SK-N-SH treated with all-trans-retinoic acid at 6 μM for 48 hours (cell line): Measurements from ENCODE around the gene SLC35A1.

ENCODE experiments used
- ATAC-seq: fragments of 200-7000 bp; cut with Tn5 transposase; 3 replicates; pipeline ENCODE4 v1.9.1; 2020; ENCODE audit warnings: mild to moderate bottlenecking, moderate library complexity
- ARNTL ChIP-seq: fragments of 450-650 bp; formaldehyde crosslinking; IDR thresholded peaks from 2 replicates; pipeline ENCODE4 v1.5.0; 2020; ENCODE audit warnings: low read depth, mild to moderate bottlenecking, moderate library complexity, borderline replicate concordance
- BACH2 ChIP-seq: fragments of 250-450 bp; sonication (Bioruptor Pico); IDR thresholded peaks from 2 replicates; pipeline ENCODE4 v1.9.0; 2021; ENCODE audit warnings: mild to moderate bottlenecking, borderline replicate concordance
- ESRRG ChIP-seq: fragments of 250-450 bp; sonication (Bioruptor Pico); IDR thresholded peaks from 2 replicates; pipeline ENCODE4 v1.6.1; 2021; ENCODE audit warnings: mild to moderate bottlenecking
- GLIS3 ChIP-seq: fragments of 250-450 bp; sonication (Bioruptor Pico); IDR thresholded peaks from 2 replicates; pipeline ENCODE4 v1.5.0; 2020; ENCODE audit warnings: mild to moderate bottlenecking, moderate library complexity
- ISL1 ChIP-seq: fragments of 250-450 bp; sonication (Bioruptor Pico); IDR thresholded peaks from 2 replicates; pipeline ENCODE4 v2.1.2; 2022; ENCODE audit warnings: mild to moderate bottlenecking, moderate library complexity
- OSR1 ChIP-seq: fragments of 250-450 bp; sonication (Bioruptor Pico); IDR thresholded peaks from 2 replicates; pipeline ENCODE4 v1.8.0; 2022; ENCODE audit warnings: moderate library complexity, mild to moderate bottlenecking, inconsistent platforms
- PATZ1 ChIP-seq: fragments of 250-450 bp; sonication (Bioruptor Pico); IDR thresholded peaks from 2 replicates; pipeline ENCODE4 v1.8.0; 2020; ENCODE audit warnings: mild to moderate bottlenecking, moderate library complexity, borderline replicate concordance
- PPARA ChIP-seq: fragments of 250-450 bp; sonication (Bioruptor Pico); IDR thresholded peaks from 2 replicates; pipeline ENCODE4 v1.5.0; 2020; ENCODE audit warnings: mild to moderate bottlenecking, borderline replicate concordance
- SNAI2 ChIP-seq: fragments of 250-450 bp; sonication (Bioruptor Pico); IDR thresholded peaks from 2 replicates; pipeline ENCODE4 v1.5.0; 2020; ENCODE audit warnings: mild to moderate bottlenecking, moderate library complexity
- TCF4 ChIP-seq: fragments of 250-450 bp; sonication (Bioruptor Pico); IDR thresholded peaks from 2 replicates; pipeline ENCODE4 v1.8.0; 2021; ENCODE audit warnings: mild to moderate bottlenecking, moderate library complexity, borderline replicate concordance
- TOX ChIP-seq: fragments of 250-450 bp; sonication (Bioruptor Pico); IDR thresholded peaks from 2 replicates; pipeline ENCODE4 v1.8.0; 2021; ENCODE audit warnings: mild to moderate bottlenecking, moderate library complexity, borderline replicate concordance
- ZC3H10 ChIP-seq: fragments of 250-450 bp; sonication (Bioruptor Pico); IDR thresholded peaks from 2 replicates; pipeline ENCODE4 v1.5.1; 2021; ENCODE audit warnings: mild to moderate bottlenecking, moderate library complexity
- ZFP3 ChIP-seq: fragments of 250-450 bp; sonication (Bioruptor Pico); IDR thresholded peaks from 2 replicates; pipeline ENCODE4 v1.5.0; 2020; ENCODE audit warnings: mild to moderate bottlenecking, moderate library complexity
- ZFP30 ChIP-seq: fragments of 450-650 bp; formaldehyde crosslinking; IDR thresholded peaks from 2 replicates; pipeline ENCODE4 v1.5.0; 2022; ENCODE audit warnings: mild to moderate bottlenecking, moderate library complexity
- ZNF565 ChIP-seq: fragments of 450-650 bp; formaldehyde crosslinking; conservative IDR thresholded peaks from 2 replicates; pipeline ENCODE4 v1.5.0; 2020; ENCODE audit warnings: low read depth, mild to moderate bottlenecking, moderate library complexity
- ZNF70 ChIP-seq: fragments of 450-650 bp; formaldehyde crosslinking; IDR thresholded peaks from 2 replicates; pipeline ENCODE4 v1.5.0; 2020; ENCODE audit warnings: mild to moderate bottlenecking, moderate library complexity
- ZNF8 ChIP-seq: fragments of 450-650 bp; formaldehyde crosslinking; IDR thresholded peaks from 2 replicates; pipeline ENCODE4 v1.5.0; 2020; ENCODE audit warnings: mild to moderate bottlenecking, moderate library complexity
- TF ChIP-seq, protein P1 (sequence below): fragments of 250-450 bp; sonication (Bioruptor Pico); IDR thresholded peaks from 2 replicates; pipeline ENCODE4 v1.5.1; 2021; ENCODE audit warnings: mild to moderate bottlenecking, moderate library complexity
- TF ChIP-seq, protein P2 (sequence below): fragments of 250-450 bp; sonication (Bioruptor Pico); IDR thresholded peaks from 2 replicates; pipeline ENCODE4 v1.5.1; 2020; ENCODE audit warnings: low read depth, mild to moderate bottlenecking, moderate library complexity

The SLC35A1 gene

DNA sequence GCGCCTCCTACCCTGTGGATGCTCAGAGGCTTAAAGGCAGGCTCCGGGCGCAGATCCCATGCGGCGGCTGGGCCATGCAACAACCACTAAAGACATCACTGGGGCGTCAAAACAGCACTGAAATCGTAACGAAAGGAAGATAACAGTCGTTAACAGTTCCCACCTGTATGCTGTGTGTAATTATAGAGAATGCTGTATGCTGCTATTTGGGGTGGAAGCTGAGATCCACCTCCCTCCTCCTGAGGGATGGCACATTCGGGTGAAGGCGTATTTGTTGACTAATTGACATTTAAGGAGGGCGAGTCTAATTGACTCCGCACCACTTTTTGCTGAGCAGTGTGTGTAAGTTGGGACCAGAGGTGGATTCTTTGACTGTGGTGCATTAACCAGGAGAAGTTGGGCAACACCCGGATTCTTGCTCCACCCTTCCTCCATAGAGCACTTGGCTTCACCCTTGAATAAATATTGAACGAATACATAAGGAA lies 687 bp downstream of the SLC35A1 start:
- TF ChIP-seq OSR1 (CRISPR knock-in tag) (no peak), ZNF565 (CRISPR knock-in tag) (no peak), ARNTL (CRISPR knock-in tag) (no peak), ZNF70 (CRISPR knock-in tag) (no peak), PATZ1 (CRISPR knock-in tag) (no peak), PPARA (CRISPR knock-in tag) (no peak), ISL1 (CRISPR knock-in tag) (no peak), ZFP3 (CRISPR knock-in tag) (no peak)
- TF ChIP-seq, protein P1, sequence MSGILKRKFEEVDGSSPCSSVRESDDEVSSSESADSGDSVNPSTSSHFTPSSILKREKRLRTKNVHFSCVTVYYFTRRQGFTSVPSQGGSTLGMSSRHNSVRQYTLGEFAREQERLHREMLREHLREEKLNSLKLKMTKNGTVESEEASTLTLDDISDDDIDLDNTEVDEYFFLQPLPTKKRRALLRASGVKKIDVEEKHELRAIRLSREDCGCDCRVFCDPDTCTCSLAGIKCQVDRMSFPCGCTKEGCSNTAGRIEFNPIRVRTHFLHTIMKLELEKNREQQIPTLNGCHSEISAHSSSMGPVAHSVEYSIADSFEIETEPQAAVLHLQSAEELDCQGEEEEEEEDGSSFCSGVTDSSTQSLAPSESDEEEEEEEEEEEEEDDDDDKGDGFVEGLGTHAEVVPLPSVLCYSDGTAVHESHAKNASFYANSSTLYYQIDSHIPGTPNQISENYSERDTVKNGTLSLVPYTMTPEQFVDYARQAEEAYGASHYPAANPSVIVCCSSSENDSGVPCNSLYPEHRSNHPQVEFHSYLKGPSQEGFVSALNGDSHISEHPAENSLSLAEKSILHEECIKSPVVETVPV (CRISPR knock-in tag): no peak

DNA sequence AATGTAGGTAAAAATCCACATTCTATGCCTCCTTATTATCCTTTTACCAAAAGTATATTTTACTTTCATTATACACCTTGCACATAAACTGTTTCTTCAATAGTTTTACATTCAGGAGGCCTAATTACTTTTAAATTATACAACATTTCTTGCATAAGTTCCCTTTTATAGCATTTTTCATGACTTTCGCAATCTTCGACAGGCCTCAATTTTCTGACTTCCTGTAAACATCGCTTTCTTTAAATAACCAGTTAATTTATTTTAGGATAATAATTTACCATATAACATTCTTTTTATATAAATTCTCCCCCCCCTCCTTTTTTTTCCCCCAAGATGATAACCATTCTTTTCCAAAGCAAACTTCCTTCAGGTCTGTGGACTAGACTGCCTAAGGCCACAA lies 9.2 kb downstream of the SLC35A1 start:
- no peak for TF ChIP-seq ESRRG (CRISPR knock-in tag)

More for the DNA sequence above, 687 bp downstream of the SLC35A1 start:
- peak; percentile 10 for ATAC-seq

DNA sequence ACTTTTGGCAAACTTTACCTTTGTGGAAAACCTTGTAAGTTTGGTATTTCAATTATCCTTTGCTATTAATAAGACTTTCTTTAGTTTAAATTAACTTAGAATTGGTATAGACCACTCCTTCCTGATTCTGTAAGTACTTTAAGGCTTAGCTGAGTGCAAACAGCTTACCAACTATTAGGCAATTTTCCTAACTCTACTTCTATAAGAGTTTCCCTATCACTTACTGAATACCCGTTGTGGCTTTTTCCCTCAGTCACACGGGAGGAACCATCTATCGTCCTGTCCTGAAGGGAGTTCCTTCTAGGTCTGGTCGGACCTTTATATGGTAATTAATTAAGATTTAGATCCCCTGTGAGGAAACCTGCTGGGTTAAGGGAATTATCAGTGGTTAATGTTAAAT lies 9.6 kb downstream of the SLC35A1 start:
- TF ChIP-seq ESRRG (CRISPR knock-in tag) (no peak), ZC3H10 (CRISPR knock-in tag) (no peak), ZFP30 (CRISPR knock-in tag) (no peak), BACH2 (no peak)
- no peak for ATAC-seq

More for the DNA sequence above, 9.2 kb downstream of the SLC35A1 start:
- ATAC-seq: no peak

DNA sequence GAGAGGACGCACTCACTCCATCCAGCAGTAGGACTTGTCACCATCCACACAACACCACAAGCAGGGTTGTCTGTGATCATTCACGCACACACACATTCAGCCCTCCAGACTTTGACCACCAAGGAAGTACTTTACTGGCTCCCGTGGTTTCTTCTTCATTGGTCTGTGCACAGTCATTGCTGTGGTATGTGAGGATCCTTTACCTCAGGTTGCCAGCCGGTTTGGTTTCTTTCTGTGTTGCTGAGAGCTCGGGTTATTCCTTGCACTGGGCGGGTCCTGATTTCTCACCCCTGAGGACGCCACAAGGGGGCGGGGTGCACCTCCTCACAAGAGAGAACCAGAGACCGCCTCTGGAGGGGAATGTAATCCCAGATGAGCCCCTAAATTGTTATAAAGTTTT lies 11.2 kb downstream of the SLC35A1 start:
- no peak for TF ChIP-seq ISL1 (CRISPR knock-in tag)
- TF ChIP-seq ZFP30 (CRISPR knock-in tag): no peak
- TF ChIP-seq SNAI2: no peak
- TF ChIP-seq ZNF70 (CRISPR knock-in tag): no peak
- TF ChIP-seq, protein P1 (CRISPR knock-in tag): no peak
- TF ChIP-seq BACH2: no peak
- TF ChIP-seq, protein P2, sequence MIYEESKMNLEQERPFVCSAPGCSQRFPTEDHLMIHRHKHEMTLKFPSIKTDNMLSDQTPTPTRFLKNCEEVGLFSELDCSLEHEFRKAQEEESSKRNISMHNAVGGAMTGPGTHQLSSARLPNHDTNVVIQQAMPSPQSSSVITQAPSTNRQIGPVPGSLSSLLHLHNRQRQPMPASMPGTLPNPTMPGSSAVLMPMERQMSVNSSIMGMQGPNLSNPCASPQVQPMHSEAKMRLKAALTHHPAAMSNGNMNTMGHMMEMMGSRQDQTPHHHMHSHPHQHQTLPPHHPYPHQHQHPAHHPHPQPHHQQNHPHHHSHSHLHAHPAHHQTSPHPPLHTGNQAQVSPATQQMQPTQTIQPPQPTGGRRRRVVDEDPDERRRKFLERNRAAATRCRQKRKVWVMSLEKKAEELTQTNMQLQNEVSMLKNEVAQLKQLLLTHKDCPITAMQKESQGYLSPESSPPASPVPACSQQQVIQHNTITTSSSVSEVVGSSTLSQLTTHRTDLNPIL (CRISPR knock-in tag): no peak
- no peak for TF ChIP-seq ZNF565 (CRISPR knock-in tag)
- TF ChIP-seq GLIS3 (CRISPR knock-in tag): no peak
- peak; percentile 40; the same call in 1 of the 3 replicates for ATAC-seq

GRCh38 chr6:87484491-87484890 lies 11.7 kb downstream of the SLC35A1 start:
- TF ChIP-seq PPARA (CRISPR knock-in tag): no peak
- no peak for TF ChIP-seq ARNTL (CRISPR knock-in tag)
- TF ChIP-seq ZNF70 (CRISPR knock-in tag): no peak
- TF ChIP-seq ISL1 (CRISPR knock-in tag): no peak
- no peak for TF ChIP-seq ZFP3 (CRISPR knock-in tag)
- TF ChIP-seq, protein P1 (CRISPR knock-in tag): no peak
- no peak for TF ChIP-seq ESRRG (CRISPR knock-in tag)
- no peak for TF ChIP-seq ZNF8 (CRISPR knock-in tag)
- TF ChIP-seq TOX: no peak
- TF ChIP-seq, protein P2 (CRISPR knock-in tag): no peak
- no peak for TF ChIP-seq TCF4 (CRISPR knock-in tag)
- TF ChIP-seq ZNF565 (CRISPR knock-in tag): no peak

More at GRCh38 chr6:87484491-87484890, 11.7 kb downstream of the SLC35A1 start:
- ATAC-seq: no peak
